GM12878 (cell line): ENCODE data around the gene SMAD9. TPM values are rescaled to one million over a fixed set of nuclear protein-coding genes. Genes with fewer than 3 reads are reported as not detected.

Experiments
- ATAC-seq: fragments of 200-7000 bp; cut with Tn5 transposase; 3 replicates; pipeline ENCODE4 v1.9.1; 2020; ENCODE audit warnings: mild to moderate bottlenecking, moderate library complexity
- BruUV-seq: library from RNA; stranded (reverse); fragments of 400-500 nt; replicated peaks from 2 replicates; lab custom pipeline; 2021; lab: Mats Ljungman, UMichigan
- CTCF ChIA-PET: fragments of 300-600 bp; sonication (Branson Sonifier 250); formaldehyde crosslinking; extraction: SDS; loops from one replicate; lab custom pipeline; 2021; ENCODE audit warnings: inconsistent platforms; lab: Yijun Ruan, JAX
- POLR2A ChIA-PET: fragments of 350-600 bp; formaldehyde crosslinking; extraction: SDS; loops from one replicate; lab custom pipeline; 2021; ENCODE audit warnings: inconsistent platforms; lab: Charles Lee
- RAD21 ChIA-PET: fragments of 300-600 bp; sonication (Branson Sonifier 250); formaldehyde crosslinking; loops from one replicate; lab custom pipeline; 2023; ENCODE audit warnings: antibody characterized with exemption; ENCODE audit not compliant: unreplicated experiment; lab: Charles Lee
- SMC1A ChIA-PET: fragments of 300-600 bp; sonication (Branson Sonifier 250); formaldehyde crosslinking; loops from one replicate; lab custom pipeline; 2023; ENCODE audit not compliant: unreplicated experiment, uncharacterized antibody; lab: Charles Lee
- DNase-seq: peaks from one replicate; pipeline ENCODE4 v3.0.0-alpha.2; 2011; ENCODE audit warnings: low read depth, low spot score
- FAIRE-seq: peaks from 3 replicates; lab custom pipeline; 2011; peaks lifted over from hg19 to GRCh38; lab: Jason Lieb, UNC
- H2AFZ ChIP-seq: 2 replicates; pipeline ENCODE4 v1.6.0; 2011; ENCODE audit warnings: low read depth, low read length, control low read depth; ENCODE audit not compliant: control insufficient read depth
- H3K27ac ChIP-seq: 2 replicates; pipeline ENCODE4 v1.5.1; 2011; ENCODE audit warnings: control low read depth; ENCODE audit not compliant: control insufficient read depth, insufficient read depth
- H3K27me3 ChIP-seq, 2 experiments: replicated peaks in 1 of 2; 2 replicates each; pipeline versions ENCODE4 v1.6.0 to v1.6.1; 2011; ENCODE audit warnings: low read length in 1 of 2; ENCODE audit not compliant: control insufficient read depth in 2 of 2, insufficient read depth in 2 of 2
- H3K36me3 ChIP-seq, 2 experiments: 2 replicates each; pipeline ENCODE4 v1.5.1; 2011; ENCODE audit warnings: low read length in 1 of 2; ENCODE audit not compliant: control insufficient read depth in 2 of 2, insufficient read depth in 2 of 2
- H3K4me1 ChIP-seq: 2 replicates; pipeline ENCODE4 v1.6.1; 2011; ENCODE audit warnings: mild to moderate bottlenecking, low read length, moderate library complexity, mixed read lengths; ENCODE audit not compliant: control insufficient read depth, insufficient read depth
- H3K4me2 ChIP-seq: 2 replicates; pipeline ENCODE4 v1.6.0; 2011; ENCODE audit warnings: control low read depth; ENCODE audit not compliant: control insufficient read depth, insufficient read depth
- H3K4me3 ChIP-seq: fragments of 200-600 bp; sonication (generic); 2 replicates; pipeline ENCODE4 v1.5.1; 2016
- H3K79me2 ChIP-seq: 2 replicates; pipeline ENCODE4 v1.6.0; 2011; ENCODE audit warnings: low read length; ENCODE audit not compliant: control insufficient read depth, insufficient read depth
- H3K9ac ChIP-seq: 2 replicates; pipeline ENCODE4 v1.8.0; 2011; ENCODE audit warnings: low read length, control low read depth, mixed read lengths; ENCODE audit not compliant: control insufficient read depth, insufficient read depth
- H3K9me3 ChIP-seq: replicated peaks from 3 replicates; pipeline ENCODE4 v1.5.1; 2011; ENCODE audit warnings: mild to moderate bottlenecking, low read length; ENCODE audit not compliant: control insufficient read depth, insufficient read depth
- H4K20me1 ChIP-seq: 2 replicates; pipeline ENCODE4 v1.6.0; 2011; ENCODE audit not compliant: control insufficient read depth, insufficient read depth
- FOS ChIP-seq: IDR thresholded peaks from 3 replicates; pipeline ENCODE4 v1.6.1; 2011; ENCODE audit warnings: borderline replicate concordance; ENCODE audit not compliant: insufficient read length; ENCODE audit errors: extremely low read depth
- MTA3 ChIP-seq: IDR thresholded peaks from 2 replicates; pipeline ENCODE4 v1.6.1; 2012; ENCODE audit warnings: low read length, inconsistent platforms, borderline replicate concordance
- SIN3A ChIP-seq: IDR thresholded peaks from 2 replicates; pipeline ENCODE4 v1.6.1; 2012; ENCODE audit warnings: low read depth, low read length, improper control_type of control experiment
- SIX5 ChIP-seq: IDR thresholded peaks from 2 replicates; pipeline ENCODE4 v1.6.1; 2011; ENCODE audit warnings: mild to moderate bottlenecking, low read depth, low read length, moderate library complexity; ENCODE audit not compliant: severe bottlenecking
- SP1 ChIP-seq: IDR thresholded peaks from one replicate; pipeline ENCODE4 v1.6.1; 2011; ENCODE audit warnings: low read depth, low read length
- TCF3 ChIP-seq: IDR thresholded peaks from 2 replicates; pipeline ENCODE4 v1.6.1; 2012; ENCODE audit warnings: low read depth, mild to moderate bottlenecking, low read length, borderline replicate concordance; ENCODE audit not compliant: insufficient read depth
- YBX1 ChIP-seq: fragments of 450-650 bp; IDR thresholded peaks from 2 replicates; pipeline ENCODE4 v1.6.1; 2016; ENCODE audit warnings: antibody characterized with exemption
- WGBS: methylation state at CpG from one replicate; pipeline ENCODE4 v1.1.6; 2016; ENCODE audit warnings: low lambda C conversion rate; ENCODE audit not compliant: insufficient replicate concordance, insufficient coverage; ENCODE audit errors: missing lambda C conversion rate; 5-methylcytosine and 5-hydroxymethylcytosine counted together
- in situ Hi-C: fragments of 300-500 bp; cut with MboI; formaldehyde crosslinking; loops from 9 replicates; pipeline ENCODE4 v1.14.3; 2018; ENCODE audit warnings: mixed read lengths
- intact Hi-C: fragments of 100-400 bp; cut with micrococcal nuclease; formaldehyde crosslinking; loops from one replicate; pipeline ENCODE4 v1.14.2; 2022; ENCODE audit not compliant: unreplicated experiment
- polyA plus RNA-seq, 11 experiments: library from polyadenylated mRNA; depleted of rRNA in 4 of 11; unstranded in 6 of 11; stranded (reverse) in 5 of 11; fragments of >200 nt; fragmentation: Nextera tagmentation in 4 of 11; fragmentation: Illumina TruSeq in 1 of 11; extraction: Ambion mirVana in 4 of 11; extraction: Trizol in 1 of 11; gene quantifications; 1 replicate in 1 of 11; 2 replicates in 10 of 11; pipeline versions ENCODE4 v1.2.1 to v1.2.3, GENCODE V29; 2011 to 2016; ENCODE audit warnings: inconsistent platforms in 2 of 11, missing spikeins in 2 of 11, low read depth in 1 of 11
- total RNA-seq, 4 experiments: library from RNA; depleted of rRNA in 3 of 4; stranded (reverse); fragments of >200 nt in 3 of 4; fragmentation: Illumina TruSeq in 1 of 4; extraction: Trizol in 1 of 4; gene quantifications; 2 replicates each; pipeline versions ENCODE4 v1.2.1 to v1.2.3, GENCODE V29; 2013 to 2021
- TF ChIP-seq, protein P1 (sequence below): fragments of 450-650 bp; IDR thresholded peaks from 2 replicates; pipeline ENCODE4 v1.6.1; 2018; ENCODE audit warnings: borderline replicate concordance, mild to moderate bottlenecking; ENCODE audit not compliant: partially characterized antibody
- TF ChIP-seq, protein P2 (sequence below): IDR thresholded peaks from 2 replicates; pipeline ENCODE4 v1.6.1; 2012; ENCODE audit warnings: low read depth, low read length, improper control_type of control experiment
- TF ChIP-seq, protein P3 (sequence below): IDR thresholded peaks from 2 replicates; pipeline ENCODE4 v1.6.1; 2012; ENCODE audit warnings: mild to moderate bottlenecking, low read depth, low read length

The SMAD9 gene
- total and polyA plus RNA-seq, 10 of the 15 experiments (the other 5 are each of a cell fraction or from before 2014, with no cell fraction given): 0.22 to 0.69 (median 0.42) TPM; not detected in 6

DNA sequence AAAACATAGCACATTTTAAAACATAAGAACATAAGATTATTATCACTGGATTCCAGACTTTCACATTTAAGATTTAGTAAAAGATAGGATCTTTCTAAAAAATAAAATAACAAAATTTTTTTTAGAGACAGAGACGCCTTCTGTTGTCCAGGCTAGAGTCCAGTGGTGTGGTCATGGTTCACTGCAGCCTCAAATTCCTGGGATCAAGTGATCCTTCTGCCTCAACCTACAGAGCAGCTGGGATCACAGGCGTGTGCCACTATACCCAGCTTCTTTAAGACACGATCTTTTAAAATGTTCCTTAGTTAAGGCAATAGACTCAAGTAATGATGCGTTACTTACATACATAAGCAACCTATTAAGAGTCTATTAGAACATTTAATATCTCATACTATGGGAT is 46.4 kb upstream of the SMAD9 start:
- Histone ChIP-seq H3K36me3 (peaks cover 0 to 14% of the 10 kb centered on the region in 2 experiments), H2AFZ (no peak overlapping the region), H3K79me2 (no peaks in the 10 kb centered on the region), H3K4me3 (no peak overlapping the region), H3K27ac (no peak overlapping the region), H3K4me2 (no peak overlapping the region), H3K9ac (no peak overlapping the region), H3K27me3 (no peaks in the 10 kb centered on the region), H3K4me1 (no peaks in the 10 kb centered on the region), H3K9me3 (no peaks in the 10 kb centered on the region), H4K20me1 (no peaks in the 10 kb centered on the region)
- DNase-seq (no peak), ATAC-seq (no peak), FAIRE-seq (no peak)
- no TSS peak for BruUV-seq
- WGBS: 94% methylated on average over 4 of the region's 4 CpGs
- ChIA-PET POLR2A (no interaction called here), SMC1A (no interaction called here), RAD21 (no interaction called here), CTCF (no interaction called here)
- intact Hi-C loops: no loop called here
- no peak for TF ChIP-seq SIN3A
- TF ChIP-seq MTA3: no peak
- TF ChIP-seq, protein P1, sequence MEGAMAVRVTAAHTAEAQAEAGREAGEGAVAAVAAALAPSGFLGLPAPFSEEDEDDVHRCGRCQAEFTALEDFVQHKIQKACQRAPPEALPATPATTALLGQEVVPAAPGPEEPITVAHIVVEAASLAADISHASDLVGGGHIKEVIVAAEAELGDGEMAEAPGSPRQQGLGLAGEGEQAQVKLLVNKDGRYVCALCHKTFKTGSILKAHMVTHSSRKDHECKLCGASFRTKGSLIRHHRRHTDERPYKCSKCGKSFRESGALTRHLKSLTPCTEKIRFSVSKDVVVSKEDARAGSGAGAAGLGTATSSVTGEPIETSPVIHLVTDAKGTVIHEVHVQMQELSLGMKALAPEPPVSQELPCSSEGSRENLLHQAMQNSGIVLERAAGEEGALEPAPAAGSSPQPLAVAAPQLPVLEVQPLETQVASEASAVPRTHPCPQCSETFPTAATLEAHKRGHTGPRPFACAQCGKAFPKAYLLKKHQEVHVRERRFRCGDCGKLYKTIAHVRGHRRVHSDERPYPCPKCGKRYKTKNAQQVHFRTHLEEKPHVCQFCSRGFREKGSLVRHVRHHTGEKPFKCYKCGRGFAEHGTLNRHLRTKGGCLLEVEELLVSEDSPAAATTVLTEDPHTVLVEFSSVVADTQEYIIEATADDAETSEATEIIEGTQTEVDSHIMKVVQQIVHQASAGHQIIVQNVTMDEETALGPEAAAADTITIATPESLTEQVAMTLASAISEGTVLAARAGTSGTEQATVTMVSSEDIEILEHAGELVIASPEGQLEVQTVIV: no peak
- TF ChIP-seq, protein P2, sequence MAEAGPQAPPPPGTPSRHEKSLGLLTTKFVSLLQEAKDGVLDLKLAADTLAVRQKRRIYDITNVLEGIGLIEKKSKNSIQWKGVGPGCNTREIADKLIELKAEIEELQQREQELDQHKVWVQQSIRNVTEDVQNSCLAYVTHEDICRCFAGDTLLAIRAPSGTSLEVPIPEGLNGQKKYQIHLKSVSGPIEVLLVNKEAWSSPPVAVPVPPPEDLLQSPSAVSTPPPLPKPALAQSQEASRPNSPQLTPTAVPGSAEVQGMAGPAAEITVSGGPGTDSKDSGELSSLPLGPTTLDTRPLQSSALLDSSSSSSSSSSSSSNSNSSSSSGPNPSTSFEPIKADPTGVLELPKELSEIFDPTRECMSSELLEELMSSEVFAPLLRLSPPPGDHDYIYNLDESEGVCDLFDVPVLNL: no peak
- no peak for TF ChIP-seq TCF3
- TF ChIP-seq SIX5: no peak
- TF ChIP-seq SP1: no peak
- no peak for TF ChIP-seq FOS
- TF ChIP-seq, protein P3, sequence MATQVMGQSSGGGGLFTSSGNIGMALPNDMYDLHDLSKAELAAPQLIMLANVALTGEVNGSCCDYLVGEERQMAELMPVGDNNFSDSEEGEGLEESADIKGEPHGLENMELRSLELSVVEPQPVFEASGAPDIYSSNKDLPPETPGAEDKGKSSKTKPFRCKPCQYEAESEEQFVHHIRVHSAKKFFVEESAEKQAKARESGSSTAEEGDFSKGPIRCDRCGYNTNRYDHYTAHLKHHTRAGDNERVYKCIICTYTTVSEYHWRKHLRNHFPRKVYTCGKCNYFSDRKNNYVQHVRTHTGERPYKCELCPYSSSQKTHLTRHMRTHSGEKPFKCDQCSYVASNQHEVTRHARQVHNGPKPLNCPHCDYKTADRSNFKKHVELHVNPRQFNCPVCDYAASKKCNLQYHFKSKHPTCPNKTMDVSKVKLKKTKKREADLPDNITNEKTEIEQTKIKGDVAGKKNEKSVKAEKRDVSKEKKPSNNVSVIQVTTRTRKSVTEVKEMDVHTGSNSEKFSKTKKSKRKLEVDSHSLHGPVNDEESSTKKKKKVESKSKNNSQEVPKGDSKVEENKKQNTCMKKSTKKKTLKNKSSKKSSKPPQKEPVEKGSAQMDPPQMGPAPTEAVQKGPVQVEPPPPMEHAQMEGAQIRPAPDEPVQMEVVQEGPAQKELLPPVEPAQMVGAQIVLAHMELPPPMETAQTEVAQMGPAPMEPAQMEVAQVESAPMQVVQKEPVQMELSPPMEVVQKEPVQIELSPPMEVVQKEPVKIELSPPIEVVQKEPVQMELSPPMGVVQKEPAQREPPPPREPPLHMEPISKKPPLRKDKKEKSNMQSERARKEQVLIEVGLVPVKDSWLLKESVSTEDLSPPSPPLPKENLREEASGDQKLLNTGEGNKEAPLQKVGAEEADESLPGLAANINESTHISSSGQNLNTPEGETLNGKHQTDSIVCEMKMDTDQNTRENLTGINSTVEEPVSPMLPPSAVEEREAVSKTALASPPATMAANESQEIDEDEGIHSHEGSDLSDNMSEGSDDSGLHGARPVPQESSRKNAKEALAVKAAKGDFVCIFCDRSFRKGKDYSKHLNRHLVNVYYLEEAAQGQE: no peak
- TF ChIP-seq YBX1: no peak
- in situ Hi-C loops: no loop called here
